Measurements from ENCODE around the gene PCDHGA10. TPM values are rescaled to one million over a fixed set of nuclear protein-coding genes. Genes with fewer than 3 reads are reported as not detected.

PCDHGA10 gene
- total RNA-seq, 1 donor from 2014 or later, result 4.4 TPM

- H3K27me3 ChIP-seq, result no peaks in the 10 kb centered on the region
- no peak for DNase-seq (ENCODE audit: low spot score in 2 of 2)
- H3K9me3 ChIP-seq, result peaks cover 96 to 100% of the 10 kb centered on the region in 2 donors
- no peaks in the 10 kb centered on the region for H3K4me1 ChIP-seq
- H3K27ac ChIP-seq, result no peak overlapping the region
- intact Hi-C loops (cut with DNase I), result loop anchor here (5.0 kb wide), 1 partner anchor 143 kb away; no protein-coding TSS in a partner anchor
- peaks cover 0 to 3% of the 10 kb centered on the region in 2 donors for H3K36me3 ChIP-seq
- TF ChIP-seq, protein P1, sequence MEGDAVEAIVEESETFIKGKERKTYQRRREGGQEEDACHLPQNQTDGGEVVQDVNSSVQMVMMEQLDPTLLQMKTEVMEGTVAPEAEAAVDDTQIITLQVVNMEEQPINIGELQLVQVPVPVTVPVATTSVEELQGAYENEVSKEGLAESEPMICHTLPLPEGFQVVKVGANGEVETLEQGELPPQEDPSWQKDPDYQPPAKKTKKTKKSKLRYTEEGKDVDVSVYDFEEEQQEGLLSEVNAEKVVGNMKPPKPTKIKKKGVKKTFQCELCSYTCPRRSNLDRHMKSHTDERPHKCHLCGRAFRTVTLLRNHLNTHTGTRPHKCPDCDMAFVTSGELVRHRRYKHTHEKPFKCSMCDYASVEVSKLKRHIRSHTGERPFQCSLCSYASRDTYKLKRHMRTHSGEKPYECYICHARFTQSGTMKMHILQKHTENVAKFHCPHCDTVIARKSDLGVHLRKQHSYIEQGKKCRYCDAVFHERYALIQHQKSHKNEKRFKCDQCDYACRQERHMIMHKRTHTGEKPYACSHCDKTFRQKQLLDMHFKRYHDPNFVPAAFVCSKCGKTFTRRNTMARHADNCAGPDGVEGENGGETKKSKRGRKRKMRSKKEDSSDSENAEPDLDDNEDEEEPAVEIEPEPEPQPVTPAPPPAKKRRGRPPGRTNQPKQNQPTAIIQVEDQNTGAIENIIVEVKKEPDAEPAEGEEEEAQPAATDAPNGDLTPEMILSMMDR (IDR thresholded peaks at IDR 0.05), result no peak
- H3K4me3 ChIP-seq, result peak overlapping the region in 1 of 2 donors; percentile 40
Observed at GRCh38 chr5:141419074-141419880, 6.5 kb downstream of the PCDHGA10 start.

DNA sequence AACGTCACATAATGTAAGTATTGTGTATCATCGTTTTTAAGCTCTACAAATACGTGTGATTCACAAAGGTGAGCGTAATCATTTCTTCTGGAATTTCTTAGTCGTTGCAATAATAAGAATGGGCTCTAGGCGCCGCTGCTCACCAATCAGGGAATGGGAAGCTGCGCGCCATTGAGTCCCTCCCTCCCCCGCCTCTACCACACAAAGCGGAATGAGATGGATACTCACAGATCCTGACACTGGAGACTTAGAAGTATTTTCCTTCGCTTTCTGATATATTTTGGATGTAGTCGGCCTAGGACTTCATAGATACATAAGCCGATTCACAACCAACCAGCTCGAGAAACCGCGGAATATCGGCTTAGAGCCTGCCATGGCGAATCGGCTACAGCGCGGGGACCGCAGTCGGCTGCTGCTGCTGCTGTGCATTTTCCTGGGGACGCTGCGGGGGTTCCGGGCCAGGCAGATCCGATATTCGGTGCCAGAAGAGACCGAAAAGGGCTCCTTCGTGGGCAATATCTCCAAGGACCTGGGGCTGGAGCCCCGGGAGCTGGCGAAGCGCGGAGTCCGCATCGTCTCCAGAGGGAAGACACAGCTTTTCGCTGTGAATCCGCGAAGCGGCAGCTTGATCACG, 8.2 kb downstream of the PCDHGA10 start, which contains the start of gene PCDHGA11:
Gene PCDHGA11, plus strand, starts transcription at position 197 of the 634 bp plus-strand sequence. Its CDS starts 177 bp downstream, at position 374.
- peak within 1 kb of the TSS; percentile 40 to 44 for H3K4me3 ChIP-seq
- DNase-seq (ENCODE audit: low spot score in 2 of 2), result no peak
- intact Hi-C loops (cut with DNase I), result loop anchor here (5.0 kb wide), 1 partner anchor 106 kb away; no protein-coding TSS in a partner anchor

GRCh38 chr5:141421489-141421855, 8.7 kb downstream of the PCDHGA10 start:
- Histone ChIP-seq H3K27ac (no peak overlapping the region), H3K4me1 (no peaks in the 10 kb centered on the region), H3K36me3 (peaks cover 3% of the 10 kb centered on the region in 2 donors), H3K9me3 (peaks cover 97 to 100% of the 10 kb centered on the region in 2 donors), H3K27me3 (no peaks in the 10 kb centered on the region), H3K4me3 (peak overlapping the region; percentile 32 to 44)
- intact Hi-C loops (cut with DNase I), result loop anchor here (5.0 kb wide), 1 partner anchor 106 kb away; no protein-coding TSS in a partner anchor
- TF ChIP-seq, protein P1 (IDR thresholded peaks at IDR 0.05), result no peak
- no peak for DNase-seq (ENCODE audit: low spot score in 2 of 2)

More for the DNA sequence above, 8.2 kb downstream of the PCDHGA10 start, which contains the start of gene PCDHGA11:
- no peaks in the 10 kb centered on the region for H3K4me1 ChIP-seq
- no peaks in the 10 kb centered on the region for H3K27me3 ChIP-seq
- peaks cover 1 to 3% of the 10 kb centered on the region in 2 donors for H3K36me3 ChIP-seq
- peaks cover 97 to 100% of the 10 kb centered on the region in 2 donors for H3K9me3 ChIP-seq
- TF ChIP-seq, protein P1 (IDR thresholded peaks at IDR 0.05), result peak in 1 of 3 experiments; percentile 26
- no peak within 1 kb of the TSS for H3K27ac ChIP-seq

DNA sequence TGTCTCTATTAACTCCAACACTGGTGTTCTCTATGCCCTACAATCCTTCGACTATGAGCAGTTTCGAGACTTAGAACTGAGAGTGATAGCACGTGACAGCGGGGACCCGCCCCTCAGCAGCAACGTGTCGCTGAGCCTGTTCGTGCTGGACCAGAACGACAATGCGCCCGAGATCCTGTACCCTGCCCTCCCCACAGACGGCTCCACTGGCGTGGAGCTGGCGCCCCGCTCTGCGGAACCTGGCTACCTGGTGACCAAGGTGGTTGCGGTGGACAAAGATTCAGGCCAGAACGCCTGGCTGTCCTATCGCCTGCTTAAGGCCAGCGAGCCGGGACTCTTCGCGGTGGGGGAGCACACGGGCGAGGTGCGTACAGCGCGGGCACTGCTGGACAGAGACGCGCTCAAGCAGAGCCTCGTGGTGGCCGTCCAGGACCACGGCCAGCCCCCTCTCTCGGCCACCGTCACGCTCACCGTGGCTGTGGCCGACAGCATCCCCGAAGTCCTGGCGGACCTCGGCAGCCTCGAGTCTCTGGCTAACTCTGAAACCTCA, 10.0 kb downstream of the PCDHGA10 start:
- H3K27me3 ChIP-seq, result no peaks in the 10 kb centered on the region
- no peak for DNase-seq (ENCODE audit: low spot score in 2 of 2)
- H3K9me3 ChIP-seq, result peaks cover 97 to 100% of the 10 kb centered on the region in 2 donors
- no peak overlapping the region for H3K4me3 ChIP-seq
- H3K27ac ChIP-seq, result no peak overlapping the region
- H3K4me1 ChIP-seq, result no peaks in the 10 kb centered on the region
- peaks cover 3% of the 10 kb centered on the region in 2 donors for H3K36me3 ChIP-seq
- intact Hi-C loops (cut with DNase I), result loop anchor here (5.0 kb wide), 1 partner anchor 104 kb away; no protein-coding TSS in a partner anchor
- TF ChIP-seq, protein P1 (IDR thresholded peaks at IDR 0.05), result no peak

- H3K27ac ChIP-seq, result no peak overlapping the region
- H3K4me1 ChIP-seq, result no peaks in the 10 kb centered on the region
- peaks cover 0 to 3% of the 10 kb centered on the region in 2 donors for H3K36me3 ChIP-seq
- no peaks in the 10 kb centered on the region for H3K27me3 ChIP-seq
- no peak for DNase-seq (ENCODE audit: low spot score in 2 of 2)
- peaks cover 97 to 100% of the 10 kb centered on the region in 2 donors for H3K9me3 ChIP-seq
- TF ChIP-seq, protein P1 (IDR thresholded peaks at IDR 0.05), result no peak
- intact Hi-C loops (cut with DNase I), result no loop called here
- H3K4me3 ChIP-seq, result peak overlapping the region in 1 of 2 donors; percentile 35
Observed at GRCh38 chr5:141427783-141428426, 15.1 kb downstream of the PCDHGA10 start.
